Measurements from ENCODE around the gene THSD4.

The THSD4 gene

GRCh38 chr15:71755092-71755970, 640.1 kb downstream of the THSD4 start:
- FAIRE-seq (no peak), DNase-seq (ENCODE audit: insufficient read length) (no peak)
- no peak for TF ChIP-seq TAF1 (IDR thresholded peaks at IDR 0.05; ENCODE audit: borderline replicate concordance, low read depth, low read length)
- no peak for TF ChIP-seq POLR2A (IDR thresholded peaks at IDR 0.05; ENCODE audit: low read depth, low read length)
- no peak for TF ChIP-seq POLR2AphosphoS5 (IDR thresholded peaks at IDR 0.05; ENCODE audit: low read depth, low read length)

GRCh38 chr15:71756599-71757352, 641.5 kb downstream of the THSD4 start:
- no peak for FAIRE-seq
- DNase-seq (ENCODE audit: insufficient read length), result no peak
- TF ChIP-seq POLR2AphosphoS5 (IDR thresholded peaks at IDR 0.05; ENCODE audit: low read depth, low read length) (no peak), TAF1 (IDR thresholded peaks at IDR 0.05; ENCODE audit: borderline replicate concordance, low read depth, low read length) (no peak), POLR2A (IDR thresholded peaks at IDR 0.05; ENCODE audit: low read depth, low read length) (no peak)

DNA sequence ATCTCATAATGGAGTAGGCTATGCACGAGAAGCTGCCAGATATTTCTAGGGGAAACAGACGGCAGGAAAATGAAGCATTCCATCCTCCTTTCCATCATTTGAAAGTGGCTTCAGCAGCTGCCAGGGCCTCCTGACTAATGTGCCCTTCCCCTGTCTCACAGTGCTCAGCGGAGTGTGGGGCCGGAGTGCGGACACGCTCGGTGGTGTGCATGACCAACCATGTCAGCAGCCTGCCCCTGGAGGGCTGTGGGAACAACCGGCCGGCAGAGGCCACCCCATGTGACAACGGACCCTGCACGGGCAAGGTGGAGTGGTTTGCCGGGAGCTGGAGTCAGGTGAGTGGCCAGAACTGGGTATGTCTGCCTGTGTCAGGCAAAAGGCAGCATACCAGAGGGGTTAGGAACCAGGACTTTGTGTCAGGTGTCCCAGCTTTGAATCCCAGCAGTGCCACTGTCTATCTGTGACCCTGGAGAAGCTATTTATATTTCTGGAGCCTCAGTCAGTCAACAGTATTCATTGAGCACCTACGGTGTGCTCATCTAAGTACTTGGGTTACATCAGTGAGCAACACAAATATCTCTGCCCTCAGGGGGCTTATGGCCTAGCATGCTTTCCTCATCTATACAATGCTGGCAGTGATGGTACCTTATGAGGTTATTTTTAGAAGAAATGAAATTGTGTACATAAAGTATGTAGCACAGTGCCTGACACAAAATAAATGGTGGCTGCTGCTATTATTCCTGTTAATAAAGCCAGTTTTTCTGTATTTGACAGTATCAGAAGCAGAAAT, 642.7 kb downstream of the THSD4 start:
- no peak for FAIRE-seq
- no peak for TF ChIP-seq POLR2A (IDR thresholded peaks at IDR 0.05; ENCODE audit: low read depth, low read length)
- TF ChIP-seq TAF1 (IDR thresholded peaks at IDR 0.05; ENCODE audit: borderline replicate concordance, low read depth, low read length), result no peak
- no peak for TF ChIP-seq POLR2AphosphoS5 (IDR thresholded peaks at IDR 0.05; ENCODE audit: low read depth, low read length)
- DNase-seq (ENCODE audit: insufficient read length), result no peak

- no peak for TF ChIP-seq POLR2AphosphoS5 (IDR thresholded peaks at IDR 0.05; ENCODE audit: low read depth, low read length)
- TF ChIP-seq TAF1 (IDR thresholded peaks at IDR 0.05; ENCODE audit: borderline replicate concordance, low read depth, low read length), result no peak
- no peak for TF ChIP-seq POLR2A (IDR thresholded peaks at IDR 0.05; ENCODE audit: low read depth, low read length)
- DNase-seq (ENCODE audit: insufficient read length) (no peak), FAIRE-seq (no peak)
These were observed 643.4 kb downstream of the THSD4 start for GRCh38 chr15:71758711-71759110.

DNA sequence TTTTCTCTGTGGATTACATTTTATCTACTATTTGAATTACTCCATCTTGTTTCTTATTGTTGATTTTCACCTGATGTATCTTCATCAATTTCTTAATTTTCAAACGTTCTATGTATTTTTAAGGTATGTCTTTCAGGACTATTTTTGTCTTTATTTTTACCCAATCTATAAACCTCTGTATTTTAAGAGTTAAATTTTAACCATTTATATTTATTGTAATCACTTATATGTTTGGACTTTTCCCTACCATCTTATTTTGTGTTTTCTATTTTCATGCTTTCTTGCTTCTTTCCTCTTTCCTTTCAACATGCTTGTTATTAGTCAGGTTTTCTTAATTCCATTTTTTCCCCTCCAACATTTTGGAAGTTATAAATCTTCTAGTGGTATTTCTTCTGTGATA, 645.6 kb downstream of the THSD4 start:
- DNase-seq (ENCODE audit: insufficient read length) (no peak), FAIRE-seq (no peak)
- TF ChIP-seq POLR2A (IDR thresholded peaks at IDR 0.05; ENCODE audit: low read depth, low read length) (no peak), TAF1 (IDR thresholded peaks at IDR 0.05; ENCODE audit: borderline replicate concordance, low read depth, low read length) (no peak), POLR2AphosphoS5 (IDR thresholded peaks at IDR 0.05; ENCODE audit: low read depth, low read length) (no peak)

DNA sequence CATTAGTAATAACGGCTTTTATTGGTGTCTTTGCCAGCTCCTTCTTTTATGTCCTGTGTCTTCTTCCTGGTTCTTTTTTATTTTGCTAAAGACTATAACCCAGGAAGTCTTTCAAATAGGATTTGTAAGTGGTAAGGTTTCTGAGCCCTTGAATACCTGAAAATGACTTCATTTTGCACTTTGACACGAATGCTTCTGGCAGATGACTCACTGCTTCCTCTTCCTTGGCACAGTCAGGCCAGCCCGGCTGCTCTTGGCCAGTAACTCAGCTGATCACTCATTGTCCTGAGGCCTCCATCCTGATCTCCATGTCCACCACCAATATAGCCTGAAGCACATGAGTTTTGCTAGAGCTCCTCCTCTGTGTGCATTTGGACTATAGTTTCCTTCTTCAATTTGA, 646.4 kb downstream of the THSD4 start:
- TF ChIP-seq POLR2AphosphoS5 (IDR thresholded peaks at IDR 0.05; ENCODE audit: low read depth, low read length), result no peak
- TF ChIP-seq TAF1 (IDR thresholded peaks at IDR 0.05; ENCODE audit: borderline replicate concordance, low read depth, low read length), result no peak
- TF ChIP-seq POLR2A (IDR thresholded peaks at IDR 0.05; ENCODE audit: low read depth, low read length), result no peak
- DNase-seq (ENCODE audit: insufficient read length) (no peak), FAIRE-seq (no peak)

- FAIRE-seq (no peak), DNase-seq (ENCODE audit: insufficient read length) (no peak)
- no peak for TF ChIP-seq POLR2A (IDR thresholded peaks at IDR 0.05; ENCODE audit: low read depth, low read length)
- TF ChIP-seq POLR2AphosphoS5 (IDR thresholded peaks at IDR 0.05; ENCODE audit: low read depth, low read length), result no peak
- TF ChIP-seq TAF1 (IDR thresholded peaks at IDR 0.05; ENCODE audit: borderline replicate concordance, low read depth, low read length), result no peak
These were observed 652.9 kb downstream of the THSD4 start for GRCh38 chr15:71768184-71768583.

GRCh38 chr15:71773206-71773859, 658.1 kb downstream of the THSD4 start:
- FAIRE-seq, result no peak
- TF ChIP-seq TAF1 (IDR thresholded peaks at IDR 0.05; ENCODE audit: borderline replicate concordance, low read depth, low read length) (no peak), POLR2A (IDR thresholded peaks at IDR 0.05; ENCODE audit: low read depth, low read length) (no peak), POLR2AphosphoS5 (IDR thresholded peaks at IDR 0.05; ENCODE audit: low read depth, low read length) (no peak)
- no peak for DNase-seq (ENCODE audit: insufficient read length)

GRCh38 chr15:71775856-71776255, 660.6 kb downstream of the THSD4 start:
- TF ChIP-seq POLR2A (IDR thresholded peaks at IDR 0.05; ENCODE audit: low read depth, low read length), result no peak
- TF ChIP-seq POLR2AphosphoS5 (IDR thresholded peaks at IDR 0.05; ENCODE audit: low read depth, low read length), result no peak
- no peak for TF ChIP-seq TAF1 (IDR thresholded peaks at IDR 0.05; ENCODE audit: borderline replicate concordance, low read depth, low read length)
- FAIRE-seq (no peak), DNase-seq (ENCODE audit: insufficient read length) (no peak)

DNA sequence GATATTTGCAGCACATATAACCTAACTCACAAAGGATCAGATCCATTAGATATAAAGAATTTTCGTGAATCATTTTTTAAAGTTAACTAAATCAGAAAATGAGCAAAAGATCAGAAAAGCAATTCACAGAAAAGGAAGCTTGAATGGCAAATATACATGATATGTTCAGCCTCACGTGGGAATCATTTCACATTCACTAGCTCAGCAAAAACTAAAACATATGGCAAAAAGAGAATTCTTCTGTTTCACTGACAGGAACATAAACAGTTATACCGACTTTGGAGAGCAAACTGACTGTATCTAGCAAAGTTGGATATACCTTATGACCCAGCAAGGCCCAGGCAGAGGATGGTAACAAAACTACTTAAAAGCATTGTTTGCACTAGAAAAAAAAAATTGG, 661.0 kb downstream of the THSD4 start:
- no peak for FAIRE-seq
- no peak for TF ChIP-seq POLR2A (IDR thresholded peaks at IDR 0.05; ENCODE audit: low read depth, low read length)
- DNase-seq (ENCODE audit: insufficient read length), result no peak
